Activated CD4-positive, alpha-beta memory T cell treated with anti-CD3 and anti-CD28 coated beads for 36 hours (primary cell): ENCODE results near the gene CCL18. TPM values are rescaled to one million over a fixed set of nuclear protein-coding genes. Genes with fewer than 3 reads are reported as not detected.
A peak's percentile ranks its signal among the peaks of the same experiment; 100 is the strongest.
"Not testable (repeated sequence)": the region's sequence is repeated elsewhere in the genome, so short reads cannot be mapped to it uniquely, and the experiment has no call there.

Experiments used
- CTCF ChIA-PET: fragments of 350-600 bp; sonication (Branson Sonifier 250); formaldehyde crosslinking; loops from one replicate; lab custom pipeline; 2021; ENCODE audit warnings: antibody characterized with exemption, inconsistent platforms; lab: Charles Lee
- POLR2A ChIA-PET: fragments of 350-600 bp; sonication (Branson Sonifier 250); formaldehyde crosslinking; loops from one replicate; lab custom pipeline; 2021; ENCODE audit warnings: antibody characterized with exemption; lab: Charles Lee
- DNase-seq: peaks from one replicate; pipeline ENCODE4 v3.0.0-alpha.2; 2020
- H3K27ac Mint-ChIP-seq: one replicate; pipeline ENCODE4 v1.8.0; 2021; ENCODE audit warnings: mixed read lengths
- H3K27me3 Mint-ChIP-seq: one replicate; pipeline ENCODE4 v1.8.0; 2021; ENCODE audit warnings: mixed read lengths
- H3K36me3 Mint-ChIP-seq: one replicate; pipeline ENCODE4 v1.8.0; 2021; ENCODE audit warnings: mixed read lengths
- H3K4me1 Mint-ChIP-seq: one replicate; pipeline ENCODE4 v1.8.0; 2021; ENCODE audit warnings: low read depth, mixed read lengths
- H3K4me3 Mint-ChIP-seq: one replicate; pipeline ENCODE4 v1.8.0; 2021; ENCODE audit warnings: mild to moderate bottlenecking, mixed read lengths
- H3K9me3 Mint-ChIP-seq: one replicate; pipeline ENCODE4 v1.8.0; 2021; ENCODE audit warnings: mixed read lengths
- intact Hi-C: fragments of 100-400 bp; cut with micrococcal nuclease; formaldehyde crosslinking; loops from one replicate; pipeline ENCODE4 v1.15.1; 2023
- total RNA-seq, 2 experiments: library from RNA; stranded (reverse); gene quantifications; one replicate each; pipeline ENCODE4 v1.2.3, GENCODE V29; 2021

The CCL18 gene
- total RNA-seq, 2 experiments from 2014 or later: 0.52 TPM; not detected in 1

GRCh38 chr17:36089339-36089865, 25.3 kb downstream of the CCL18 start:
- Mint-ChIP-seq H3K27ac (peak overlapping the region; percentile 74), H3K27me3 (peaks cover 21% of the 10 kb centered on the region), H3K9me3 (no peaks in the 10 kb centered on the region), H3K4me3 (peak overlapping the region; percentile 64), H3K4me1 (peaks cover 55% of the 10 kb centered on the region), H3K36me3 (peaks cover 4% of the 10 kb centered on the region)
- DNase-seq: no peak
- POLR2A ChIA-PET: interaction anchor here (1.0 to 5.2 kb wide), 8 partner anchors 10 to 281 kb away, joined by 3 to 71 read pairs (median 10); partner anchors contain the start of genes CCL4 and TAF15
- CTCF ChIA-PET: interaction anchor here (0.7 to 6.0 kb wide), 13 partner anchors 14 to 394 kb away, joined by 3 to 56 read pairs (median 4); partner anchors contain the start of gene CCL4
- intact Hi-C loops: no loop called here

GRCh38 chr17:36089888-36090836, 26.1 kb downstream of the CCL18 start, which contains the start of gene CCL3:
TSS of gene CCL3 (minus strand) at chr17:36090143. CDS start at chr17:36090058, 85 bp downstream.
- ChIA-PET CTCF (interaction anchor here (1.2 to 6.0 kb wide), 10 partner anchors 13 to 393 kb away, joined by 3 to 56 read pairs (median 4); partner anchors contain the start of gene CCL4), POLR2A (interaction anchor here (0.7 to 5.2 kb wide), 13 partner anchors 8 to 281 kb away, joined by 3 to 71 read pairs (median 4); partner anchors contain the start of genes CCL4 and TAF15)
- intact Hi-C loops: loop anchor here (1.0 to 5.0 kb wide), 5 partner anchors 8 to 843 kb away; partner anchors contain the start of gene CCL5
- Mint-ChIP-seq H3K27me3 (peaks cover 26% of the 10 kb centered on the region), H3K9me3 (no peaks in the 10 kb centered on the region), H3K4me1 (peaks cover 56% of the 10 kb centered on the region), H3K4me3 (peak within 1 kb of the TSS; percentile 64), H3K27ac (peak within 1 kb of the TSS; percentile 74), H3K36me3 (peaks cover 4% of the 10 kb centered on the region)
- peak; percentile 79 for DNase-seq

GRCh38 chr17:36092230-36092629, 28.2 kb downstream of the CCL18 start:
- Mint-ChIP-seq H3K27me3 (peaks cover 28% of the 10 kb centered on the region), H3K9me3 (no peaks in the 10 kb centered on the region), H3K27ac (peak overlapping the region; percentile 71), H3K4me1 (peaks cover 57% of the 10 kb centered on the region), H3K4me3 (no peak overlapping the region), H3K36me3 (peaks cover 4% of the 10 kb centered on the region)
- ChIA-PET POLR2A (interaction anchor here (1.2 to 5.2 kb wide), 6 partner anchors 9 to 196 kb away, joined by 4 to 71 read pairs (median 6); partner anchors contain the start of gene CCL4), CTCF (interaction anchor here (0.6 to 1.7 kb wide), 4 partner anchors 19 to 57 kb away, joined by 4 to 13 read pairs (median 6); no protein-coding TSS in a partner anchor)
- intact Hi-C loops: loop anchor here (5.0 kb wide), 1 partner anchor 845 kb away; no protein-coding TSS in a partner anchor
- peak; percentile 74 for DNase-seq

GRCh38 chr17:36092715-36093114, 28.6 kb downstream of the CCL18 start:
- not testable (repeated sequence) for DNase-seq, H3K4me3 Mint-ChIP-seq, H3K36me3 Mint-ChIP-seq, H3K9me3 Mint-ChIP-seq
- H3K27ac Mint-ChIP-seq: peak overlapping the region; percentile 71
- intact Hi-C loops: loop anchor here (5.0 kb wide), 1 partner anchor 845 kb away; no protein-coding TSS in a partner anchor
- peaks cover 28% of the 10 kb centered on the region for H3K27me3 Mint-ChIP-seq
- POLR2A ChIA-PET: interaction anchor here (1.2 to 5.2 kb wide), 6 partner anchors 10 to 196 kb away, joined by 4 to 71 read pairs (median 6); partner anchors contain the start of gene CCL4
- H3K4me1 Mint-ChIP-seq: peaks cover 57% of the 10 kb centered on the region
- CTCF ChIA-PET: interaction anchor here (0.6 to 1.7 kb wide), 4 partner anchors 20 to 57 kb away, joined by 4 to 13 read pairs (median 6); no protein-coding TSS in a partner anchor

GRCh38 chr17:36094232-36094631, 30.2 kb downstream of the CCL18 start:
- Mint-ChIP-seq H3K27me3 (peaks cover 25% of the 10 kb centered on the region), H3K27ac (no peak overlapping the region), H3K36me3 (no peaks in the 10 kb centered on the region), H3K9me3 (no peaks in the 10 kb centered on the region), H3K4me3 (no peak overlapping the region), H3K4me1 (peaks cover 50% of the 10 kb centered on the region)
- intact Hi-C loops: loop anchor here (5.0 kb wide), 1 partner anchor 847 kb away; no protein-coding TSS in a partner anchor
- no peak for DNase-seq
- ChIA-PET POLR2A (no interaction called here), CTCF (no interaction called here)

- Mint-ChIP-seq H3K4me3 (no peak overlapping the region), H3K4me1 (peaks cover 49% of the 10 kb centered on the region), H3K27ac (peak overlapping the region; percentile 3), H3K9me3 (no peaks in the 10 kb centered on the region), H3K27me3 (peaks cover 29% of the 10 kb centered on the region), H3K36me3 (no peaks in the 10 kb centered on the region)
- ChIA-PET POLR2A (no interaction called here), CTCF (no interaction called here)
- no peak for DNase-seq
- intact Hi-C loops: loop anchor here (5.0 kb wide), 1 partner anchor 847 kb away; no protein-coding TSS in a partner anchor
Measured at GRCh38 chr17:36094746-36095145, 30.7 kb downstream of the CCL18 start.

- Mint-ChIP-seq H3K4me1 (peaks cover 44% of the 10 kb centered on the region), H3K27ac (no peak overlapping the region), H3K4me3 (no peak overlapping the region), H3K36me3 (no peaks in the 10 kb centered on the region), H3K27me3 (peaks cover 33% of the 10 kb centered on the region), H3K9me3 (no peaks in the 10 kb centered on the region)
- intact Hi-C loops: no loop called here
- CTCF ChIA-PET: interaction anchor here (1.0 kb wide), 1 partner anchor 51 kb away, joined by 4 read pairs; no protein-coding TSS in a partner anchor
- no peak for DNase-seq
- POLR2A ChIA-PET: no interaction called here
Measured at GRCh38 chr17:36095992-36096391, 31.9 kb downstream of the CCL18 start.

GRCh38 chr17:36099004-36099403, 34.9 kb downstream of the CCL18 start:
- peaks cover 29% of the 10 kb centered on the region for H3K27me3 Mint-ChIP-seq
- DNase-seq, intact Hi-C loops, H3K36me3 Mint-ChIP-seq, H3K4me3 Mint-ChIP-seq, H3K27ac Mint-ChIP-seq, H3K9me3 Mint-ChIP-seq: not testable (repeated sequence)
- ChIA-PET POLR2A (interaction anchor here (0.8 to 1.4 kb wide), 3 partner anchors 9 to 47 kb away, joined by 3 to 9 read pairs (median 3); partner anchors contain the start of gene CCL3), CTCF (interaction anchor here (1.5 kb wide), 1 partner anchor 49 kb away, joined by 4 read pairs; no protein-coding TSS in a partner anchor)
- H3K4me1 Mint-ChIP-seq: peaks cover 34% of the 10 kb centered on the region

GRCh38 chr17:36103401-36103975, 39.4 kb downstream of the CCL18 start, which contains the start of gene CCL4:
TSS of gene CCL4 (plus strand) at chr17:36103827. CDS start at chr17:36103906, 79 bp downstream.
- CTCF ChIA-PET: interaction anchor here (1.5 kb wide), 2 partner anchors 14 to 46 kb away, joined by 4 to 5 read pairs; no protein-coding TSS in a partner anchor
- H3K4me3 Mint-ChIP-seq: peak within 1 kb of the TSS; percentile 73
- intact Hi-C loops, H3K9me3 Mint-ChIP-seq, H3K36me3 Mint-ChIP-seq: not testable (repeated sequence)
- H3K27ac Mint-ChIP-seq: peak within 1 kb of the TSS; percentile 86
- DNase-seq: peak; percentile 60
- peaks cover 30% of the 10 kb centered on the region for H3K4me1 Mint-ChIP-seq
- POLR2A ChIA-PET: interaction anchor here (1.0 to 7.6 kb wide), 4 partner anchors 13 to 29 kb away, joined by 3 to 71 read pairs (median 4); partner anchors contain the start of gene CCL3
- H3K27me3 Mint-ChIP-seq: peaks cover 26% of the 10 kb centered on the region

- DNase-seq, H3K36me3 Mint-ChIP-seq, intact Hi-C loops, H3K9me3 Mint-ChIP-seq: not testable (repeated sequence)
- peak overlapping the region; percentile 86 for H3K27ac Mint-ChIP-seq
- H3K4me3 Mint-ChIP-seq: peak overlapping the region; percentile 73
- peaks cover 27% of the 10 kb centered on the region for H3K4me1 Mint-ChIP-seq
- ChIA-PET CTCF (interaction anchor here (0.7 to 1.5 kb wide), 2 partner anchors 15 to 31 kb away, joined by 3 to 4 read pairs; no protein-coding TSS in a partner anchor), POLR2A (interaction anchor here (1.8 to 7.6 kb wide), 2 partner anchors 14 to 30 kb away, joined by 4 to 71 read pairs; partner anchors contain the start of gene CCL3)
- H3K27me3 Mint-ChIP-seq: peaks cover 24% of the 10 kb centered on the region
Measured at GRCh38 chr17:36104246-36104645, 40.2 kb downstream of the CCL18 start.
